GM18870 (cell line): ENCODE measurements around the gene SNAI3.

Experiments used
- ATAC-seq: cut with Tn5 transposase; IDR thresholded peaks from one replicate; pipeline ENCODE4 v1.9.1; 2021; ENCODE audit warnings: moderate library complexity; ENCODE audit not compliant: unreplicated experiment

SNAI3 gene

DNA sequence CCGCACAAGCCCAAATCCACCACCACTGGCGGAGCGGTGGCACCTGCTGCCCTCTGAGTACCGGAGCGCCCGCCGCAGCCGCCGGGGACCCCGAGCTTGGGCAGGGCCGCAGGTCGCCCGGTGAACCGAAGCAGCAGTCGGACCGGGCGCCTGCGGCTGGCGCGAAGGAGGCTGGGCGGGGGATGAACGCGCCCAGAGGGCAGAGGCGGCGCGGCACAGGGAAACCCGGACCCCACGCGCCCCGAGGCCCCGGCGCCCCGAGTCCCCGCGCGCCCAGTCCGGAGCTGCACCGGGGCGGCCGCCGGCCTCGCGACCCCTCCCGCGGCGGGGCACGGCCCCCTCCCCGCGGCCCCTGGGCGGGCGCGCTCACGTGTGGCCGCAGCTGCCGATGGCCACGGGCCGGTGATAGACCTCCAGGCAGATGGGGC lies 19.5 kb upstream of the SNAI3 start:
- no peak for ATAC-seq

DNA sequence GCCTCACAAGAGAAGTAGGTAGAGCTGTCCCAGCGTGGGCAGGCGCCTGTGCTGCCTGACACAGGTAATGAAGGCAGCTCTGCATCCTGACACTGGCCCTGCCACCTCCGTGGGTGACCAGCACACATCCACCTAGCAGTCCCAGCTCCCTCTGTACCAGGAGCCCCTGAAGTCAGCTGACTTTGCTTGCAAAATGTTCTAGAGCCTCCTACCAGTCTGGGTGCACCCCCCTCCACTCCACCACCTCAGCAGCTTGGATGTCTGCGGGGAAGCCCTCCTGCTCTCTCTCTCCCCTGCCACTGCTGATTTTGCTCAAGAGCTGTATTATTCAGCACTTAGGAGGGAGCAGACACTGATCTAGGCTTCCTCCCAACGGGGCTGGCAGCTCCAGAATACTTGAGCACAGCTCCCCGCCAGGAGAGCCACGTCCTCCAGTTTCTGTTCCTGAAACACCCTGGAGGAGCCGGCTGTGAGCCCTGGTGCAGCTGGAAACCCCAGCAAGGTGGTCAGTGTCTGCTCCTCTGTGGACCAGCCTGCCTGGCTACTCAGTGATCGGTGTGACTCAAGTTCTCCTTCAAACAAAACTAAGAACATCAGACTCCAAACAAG lies 18.9 kb upstream of the SNAI3 start:
- no peak for ATAC-seq

DNA sequence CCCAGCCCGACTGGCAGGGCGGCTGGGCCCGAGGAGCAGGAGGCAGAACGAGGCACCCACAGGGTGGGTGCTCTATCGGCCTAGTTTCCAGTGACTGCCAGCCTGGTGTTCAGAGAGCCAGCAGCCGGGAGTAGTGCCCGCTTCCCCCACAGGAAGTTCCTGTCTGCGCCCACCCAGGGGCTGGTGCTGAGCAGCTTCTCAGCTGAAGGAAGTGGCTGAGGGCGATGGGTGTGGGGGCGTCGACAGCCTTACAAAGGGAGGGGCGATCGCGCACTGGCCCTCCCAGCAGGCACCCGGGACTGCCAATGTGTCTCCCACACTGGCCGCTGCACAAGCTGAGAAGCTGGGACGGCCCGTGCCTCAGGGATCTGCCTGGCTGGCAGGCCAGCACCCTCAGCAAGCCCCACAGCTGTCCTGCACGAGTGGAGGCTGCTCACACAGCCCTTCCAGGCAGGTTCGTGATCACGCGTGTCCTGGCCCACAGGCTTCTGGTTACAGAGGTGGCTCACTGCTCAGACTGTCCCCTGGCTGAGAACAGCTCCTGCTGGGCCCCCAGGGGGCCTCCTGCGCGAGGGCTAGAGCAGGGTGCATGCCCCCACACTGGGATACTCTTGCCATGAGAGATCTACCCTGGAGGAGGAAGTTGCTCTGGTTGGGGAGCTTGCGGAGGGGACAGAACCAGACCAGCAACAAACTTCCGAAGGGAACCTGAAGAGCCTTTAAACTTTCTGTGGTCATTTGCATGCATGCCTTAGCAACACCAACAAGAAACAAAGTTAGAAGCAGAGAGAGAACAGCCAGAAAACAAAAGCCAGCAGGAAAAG lies 17.4 kb upstream of the SNAI3 start:
- no peak for ATAC-seq

DNA sequence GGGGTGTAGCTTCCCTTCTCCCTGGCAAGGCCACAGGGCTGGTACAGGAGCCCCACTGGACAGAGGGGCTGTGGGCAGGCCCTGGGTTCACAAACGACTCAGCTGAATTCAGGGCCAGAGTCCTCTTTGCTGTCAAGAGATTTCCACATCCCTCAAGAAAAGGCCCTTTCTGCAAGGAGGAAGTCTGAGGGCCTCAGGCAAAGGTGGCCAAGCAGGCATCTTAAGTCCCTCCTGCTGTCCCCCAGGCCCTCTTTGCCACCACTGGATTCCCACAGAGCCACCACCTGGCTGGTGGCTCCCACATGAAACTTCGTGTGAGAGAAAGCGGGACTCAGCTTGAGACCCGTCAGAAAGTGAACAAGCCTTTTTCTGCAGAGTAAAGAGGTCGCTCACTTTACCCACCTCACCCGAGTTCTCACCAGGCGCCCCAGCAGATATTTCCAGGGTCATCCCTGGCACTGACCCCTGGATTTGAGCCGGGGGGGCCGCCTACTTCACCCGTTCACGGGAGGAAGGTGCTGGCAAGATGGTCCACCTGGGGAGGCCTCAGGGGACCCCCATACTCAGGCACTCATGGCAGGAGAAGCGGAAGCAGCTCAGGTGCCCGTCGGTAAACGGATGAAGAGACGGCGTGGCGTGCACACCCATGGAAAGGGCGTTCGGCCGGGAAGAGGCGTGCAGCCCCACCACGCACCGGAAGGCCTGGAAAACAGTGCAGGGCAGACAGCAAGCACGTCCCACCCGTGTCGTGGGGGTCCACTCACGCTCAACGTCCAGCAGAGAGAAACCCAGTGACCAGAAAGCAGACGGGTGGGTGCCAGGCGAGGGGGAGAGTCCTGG lies 16.3 kb upstream of the SNAI3 start:
- no peak for ATAC-seq

DNA sequence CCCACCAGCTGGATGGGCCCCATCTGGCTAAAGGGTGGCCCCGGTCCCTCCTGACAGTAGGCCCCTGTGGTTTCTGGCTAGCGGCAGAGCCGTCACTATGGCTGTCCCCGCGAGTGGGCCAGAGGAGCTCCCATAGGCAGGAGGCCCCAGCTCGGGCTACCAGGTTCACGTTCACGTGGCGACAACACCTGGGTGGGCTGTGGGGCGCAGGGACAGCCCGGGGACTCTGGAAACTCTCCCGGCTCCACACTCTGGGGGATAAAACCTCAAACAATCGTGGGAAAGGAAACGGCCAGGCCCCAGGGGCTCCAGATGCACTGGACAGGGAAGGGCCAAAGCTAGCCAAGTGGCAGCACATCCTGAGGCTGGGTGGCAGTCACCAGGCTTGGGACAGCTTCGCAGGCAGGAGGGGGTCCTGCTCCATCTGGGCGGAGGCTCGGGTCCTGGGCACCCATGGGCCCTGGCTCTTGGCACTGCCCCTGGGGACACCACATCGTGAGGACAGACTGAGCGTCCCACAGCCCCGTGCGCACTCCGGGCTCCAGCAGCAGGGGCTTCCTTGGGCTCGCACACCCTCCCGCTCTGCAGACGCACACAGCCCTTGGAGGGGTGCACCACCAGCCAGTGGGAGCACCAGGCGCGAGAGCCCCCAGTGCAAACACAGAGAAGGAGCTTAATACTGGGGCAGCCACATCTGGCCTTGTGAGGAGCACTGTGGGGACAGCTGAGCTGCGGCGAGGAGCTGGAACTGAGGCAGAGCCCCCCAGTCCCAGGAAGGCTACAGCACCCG lies 15.5 kb upstream of the SNAI3 start:
- no peak for ATAC-seq

DNA sequence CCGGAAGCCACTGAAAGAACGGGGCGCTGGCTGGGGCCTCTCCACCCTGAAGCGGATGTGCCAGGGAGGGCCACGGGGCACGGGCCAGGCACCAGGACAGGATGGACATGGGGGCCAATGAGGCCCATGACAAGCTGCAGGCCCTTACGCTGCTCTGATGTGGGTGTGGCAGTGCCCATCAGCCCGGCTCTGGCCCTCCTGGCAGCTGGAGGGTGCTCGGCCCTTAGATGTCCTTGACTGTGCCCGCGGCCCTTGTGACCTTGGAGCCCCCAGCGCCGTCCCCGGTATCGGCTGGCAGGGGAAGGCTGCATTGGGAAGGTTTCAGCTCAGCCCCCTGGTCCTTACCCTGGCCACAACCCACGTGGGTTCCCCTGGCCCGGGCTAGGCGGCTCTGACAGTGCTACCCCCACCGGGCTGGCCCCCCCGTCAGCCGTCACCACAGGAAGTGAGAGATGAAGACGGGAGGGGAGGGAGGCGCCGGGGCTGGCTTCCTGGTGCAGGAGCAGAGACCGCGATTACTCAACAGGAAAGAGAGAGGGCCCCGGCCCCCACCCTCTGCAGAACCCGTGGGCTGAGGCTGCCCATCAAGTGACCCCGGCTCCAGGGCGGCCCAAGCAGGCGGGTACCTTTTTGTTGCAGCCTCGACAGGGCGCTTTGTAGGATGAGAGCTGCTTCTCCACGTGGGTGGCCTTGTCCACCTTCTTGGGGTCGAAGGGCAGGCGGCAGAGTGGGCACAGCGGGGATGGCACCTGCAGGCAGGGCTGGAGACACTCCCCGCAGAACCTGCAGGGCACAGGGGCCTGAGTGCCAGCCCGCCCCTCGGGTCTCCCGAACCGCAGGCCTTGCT lies 14.6 kb upstream of the SNAI3 start:
- ATAC-seq = no peak

DNA sequence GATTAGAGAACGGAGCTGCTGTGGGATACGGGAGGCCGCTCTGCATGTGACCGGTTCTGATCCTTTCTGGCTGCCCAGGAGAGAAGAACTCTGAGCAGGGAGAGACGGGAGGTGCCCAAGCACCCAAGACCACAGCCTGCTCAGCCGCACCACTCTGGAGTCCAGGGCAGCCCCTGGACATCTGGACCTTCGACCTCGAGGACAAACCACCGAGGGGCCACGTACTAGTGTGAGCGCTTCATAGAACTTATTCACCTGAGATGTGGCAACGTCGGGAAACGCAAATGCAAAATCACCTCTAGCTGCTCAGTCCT lies 14.0 kb upstream of the SNAI3 start:
- no peak for ATAC-seq

DNA sequence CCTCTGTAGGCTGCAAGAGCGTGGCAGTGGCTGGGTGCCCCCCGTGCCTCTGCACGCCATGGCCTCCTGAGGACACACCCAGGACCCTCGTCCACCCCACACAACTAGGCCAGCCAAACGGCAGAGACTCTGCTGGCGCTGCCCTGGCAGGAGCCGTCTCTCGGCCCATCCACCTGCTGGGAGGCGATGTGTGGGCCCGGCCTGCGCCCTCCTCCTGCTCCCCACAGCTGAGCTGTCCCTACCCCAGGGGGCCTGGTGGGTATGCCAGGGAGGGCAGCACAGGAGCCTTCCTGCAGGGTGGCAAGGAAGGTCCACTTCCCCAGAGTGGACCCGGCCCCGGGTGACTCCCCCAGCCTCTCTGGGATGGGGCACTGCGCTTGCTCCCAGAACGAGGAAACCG lies 12.9 kb upstream of the SNAI3 start:
- no peak for ATAC-seq

DNA sequence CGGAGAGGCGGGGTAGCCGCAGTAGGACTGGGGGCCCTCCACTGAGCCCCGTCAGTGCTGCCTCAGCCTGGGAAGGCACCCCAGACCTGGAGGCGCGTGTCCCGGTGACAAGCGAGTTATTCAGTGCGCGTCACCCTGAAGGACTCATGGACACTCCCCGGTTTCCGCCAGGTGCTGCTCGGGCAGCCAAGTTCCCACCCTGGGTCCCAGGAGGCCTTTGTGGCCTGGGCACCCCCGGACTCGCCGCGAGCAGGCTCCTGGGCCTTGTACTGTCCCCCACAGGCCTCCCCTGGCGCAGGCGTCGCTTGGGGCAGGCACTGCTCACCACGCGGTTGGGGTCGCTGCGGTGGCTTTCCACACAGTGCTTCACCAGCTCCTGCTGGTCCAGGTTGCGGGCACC lies 12.3 kb upstream of the SNAI3 start:
- no peak for ATAC-seq

DNA sequence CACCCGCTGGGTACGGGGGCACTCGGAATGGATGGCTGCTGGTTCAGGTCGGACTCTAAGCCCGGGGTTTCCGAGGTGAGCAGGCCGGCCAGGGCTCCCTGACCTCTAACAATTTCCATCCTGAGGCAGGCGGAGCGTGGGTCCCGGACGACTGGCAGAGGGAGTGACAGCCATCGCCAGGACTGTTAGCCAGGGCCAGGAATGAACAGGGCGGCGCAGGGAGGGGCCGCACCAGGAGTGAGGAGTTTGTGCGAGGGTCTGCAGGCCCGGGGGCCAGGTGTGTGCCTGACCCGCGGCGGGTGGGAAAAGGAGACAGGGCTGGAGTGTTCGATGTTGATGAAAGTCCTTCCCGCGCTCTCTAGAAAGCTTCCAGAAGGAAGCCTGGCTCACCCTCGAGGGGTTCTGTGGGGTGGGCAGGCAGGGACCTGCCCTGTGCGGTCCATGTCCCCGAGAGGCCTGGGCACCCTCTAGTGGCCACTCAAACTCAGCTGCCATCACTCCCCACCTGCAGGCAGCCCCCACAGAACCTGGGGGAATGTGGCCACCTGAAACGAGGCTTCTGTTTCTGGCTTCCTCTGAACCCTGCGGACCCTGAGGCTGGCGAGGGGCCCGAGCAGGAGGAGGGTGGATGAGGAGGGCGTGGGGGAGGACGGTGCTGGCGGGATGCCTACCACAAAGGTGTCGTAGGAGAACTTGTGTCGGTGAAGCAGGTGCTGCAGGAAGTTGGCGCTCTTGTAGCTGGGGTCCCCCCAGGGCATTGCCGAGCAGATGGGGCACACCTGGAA lies 11.7 kb upstream of the SNAI3 start:
- ATAC-seq = no peak

DNA sequence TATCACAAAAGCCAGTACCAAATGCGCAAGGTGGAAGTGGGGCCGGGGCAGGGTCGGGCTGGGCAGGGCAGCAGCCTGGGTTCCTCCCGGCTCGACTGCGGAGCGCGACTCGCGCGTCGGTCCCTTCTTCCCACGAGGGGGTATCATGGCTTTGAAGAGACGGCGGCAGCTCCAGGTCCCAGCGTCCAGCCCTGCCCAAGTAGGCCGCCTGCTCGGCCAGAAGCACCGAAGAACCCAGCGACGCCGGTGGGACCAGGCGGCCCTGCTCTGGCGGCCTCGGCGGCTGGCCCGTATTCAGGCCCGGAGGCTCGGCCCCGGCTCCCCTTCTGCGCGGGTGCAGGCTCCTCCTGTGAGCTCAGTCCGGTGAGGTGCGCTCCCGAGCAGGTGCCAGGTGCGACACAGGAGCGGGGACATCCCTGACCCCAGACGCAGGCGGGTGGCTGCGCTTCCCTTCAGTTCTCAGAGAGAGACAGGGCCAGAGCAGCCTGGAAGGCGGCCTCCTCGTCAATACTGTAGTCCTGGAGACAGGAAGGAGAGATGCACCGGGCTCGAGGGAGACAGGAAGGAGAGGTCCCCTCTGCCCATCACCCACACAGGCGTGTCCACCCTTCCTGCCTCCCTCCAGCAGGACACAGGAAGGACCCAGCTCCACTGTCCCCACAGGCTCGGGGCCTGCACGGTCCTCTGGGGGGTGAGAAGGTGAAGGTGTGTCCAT lies 11.0 kb upstream of the SNAI3 start:
- no peak for ATAC-seq

DNA sequence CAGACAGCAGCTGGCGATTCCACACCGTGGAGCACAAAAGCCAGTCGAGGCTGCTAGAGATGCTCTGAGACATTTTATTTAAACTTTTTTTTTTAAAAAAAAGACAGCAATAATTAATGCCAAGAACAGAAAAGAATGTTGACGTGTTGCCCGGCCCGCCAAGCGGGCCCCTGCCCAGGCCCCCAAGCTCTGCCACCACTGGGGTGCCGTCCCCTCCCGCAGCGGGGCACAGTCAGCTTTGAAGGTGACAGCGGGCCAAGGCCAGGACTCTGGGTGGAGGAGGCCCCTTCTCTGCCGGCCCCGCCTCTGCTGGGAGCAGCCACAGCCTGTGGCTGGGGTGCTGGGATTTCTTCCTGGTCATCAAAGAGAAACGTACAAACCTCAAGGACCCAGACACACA lies 10.1 kb upstream of the SNAI3 start:
- no peak for ATAC-seq

DNA sequence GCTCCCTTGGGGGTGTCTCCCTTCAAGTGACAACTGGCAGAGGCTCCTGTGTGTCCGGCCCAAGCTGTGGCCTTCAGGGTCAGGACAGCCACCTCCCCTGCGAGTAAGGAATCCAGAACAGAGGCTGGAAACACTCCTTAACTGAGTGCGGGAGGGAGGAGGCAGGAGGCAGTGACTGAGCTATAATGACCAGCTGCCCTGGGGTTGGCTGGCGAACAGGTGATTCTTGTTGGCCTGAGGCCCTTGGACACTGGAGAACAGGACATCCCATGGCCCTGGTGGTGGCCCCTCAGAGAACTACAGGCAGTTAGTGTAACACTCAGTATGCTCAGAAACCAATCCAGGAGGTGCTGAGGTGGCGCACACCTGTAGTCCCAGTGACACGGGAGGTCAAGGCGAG lies 9.4 kb upstream of the SNAI3 start:
- ATAC-seq = no peak

DNA sequence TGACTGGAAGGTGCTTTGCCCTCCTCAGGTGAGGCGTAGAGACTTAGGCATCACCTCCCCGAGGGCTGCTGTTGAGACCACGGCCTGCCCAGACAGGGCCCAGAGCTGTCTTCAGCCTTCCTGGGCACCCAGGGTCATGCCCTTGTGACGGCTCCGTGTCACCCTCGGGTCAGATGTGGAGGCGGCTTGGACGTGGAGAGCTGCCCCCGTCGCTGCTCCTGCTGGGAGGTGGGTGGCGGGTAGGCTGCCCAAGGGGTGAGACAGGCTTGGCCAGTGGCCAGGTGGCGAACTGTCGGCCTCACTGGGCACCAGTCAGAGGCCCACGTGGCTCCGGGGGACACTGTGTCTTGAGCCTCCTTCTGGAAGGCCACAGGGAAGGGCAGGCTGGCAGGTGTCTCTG lies 8.9 kb upstream of the SNAI3 start:
- ATAC-seq = no peak

DNA sequence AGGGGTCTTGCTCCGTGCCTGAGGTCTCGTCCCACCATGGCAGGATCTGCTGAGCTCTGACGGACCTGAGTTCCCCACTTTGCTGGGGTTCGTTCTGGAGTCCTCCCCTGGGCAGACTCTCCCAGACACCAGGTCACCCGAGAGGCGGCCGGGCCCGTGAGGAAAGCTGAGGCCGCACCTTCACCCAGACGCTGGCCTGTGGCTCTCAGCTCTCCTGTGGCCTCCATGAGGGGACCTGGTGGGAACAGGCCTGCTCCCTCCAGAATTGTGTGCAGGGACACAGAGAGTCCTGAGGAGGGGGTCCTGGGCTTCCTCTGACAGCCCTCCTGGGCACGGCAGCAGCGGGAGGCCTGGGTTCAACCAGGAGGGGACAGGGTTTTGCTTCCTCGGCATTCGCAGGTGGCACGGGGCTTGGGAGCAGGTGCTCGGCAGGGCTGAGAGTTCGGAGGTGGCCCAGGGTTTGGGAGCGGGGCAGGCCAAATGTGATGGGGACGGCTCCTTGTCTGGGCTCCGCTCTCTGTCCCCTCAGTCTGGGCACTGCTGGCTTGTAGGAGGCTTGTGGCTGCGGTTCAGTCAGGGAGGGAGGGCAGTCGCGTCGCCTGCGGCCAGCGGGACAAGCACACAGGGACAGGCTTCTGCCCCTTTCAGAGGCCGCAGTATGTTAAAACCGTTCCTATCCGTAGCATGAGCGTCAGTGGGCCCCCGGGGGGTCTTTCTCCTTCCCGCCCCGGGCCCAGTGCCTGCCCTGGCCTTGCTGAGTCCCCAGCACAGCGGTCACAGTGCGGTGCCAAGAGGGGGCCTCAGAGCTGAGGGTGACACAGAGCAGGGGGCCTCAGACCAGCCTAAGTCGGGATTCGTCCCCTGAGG lies 8.1 kb upstream of the SNAI3 start:
- no peak for ATAC-seq

DNA sequence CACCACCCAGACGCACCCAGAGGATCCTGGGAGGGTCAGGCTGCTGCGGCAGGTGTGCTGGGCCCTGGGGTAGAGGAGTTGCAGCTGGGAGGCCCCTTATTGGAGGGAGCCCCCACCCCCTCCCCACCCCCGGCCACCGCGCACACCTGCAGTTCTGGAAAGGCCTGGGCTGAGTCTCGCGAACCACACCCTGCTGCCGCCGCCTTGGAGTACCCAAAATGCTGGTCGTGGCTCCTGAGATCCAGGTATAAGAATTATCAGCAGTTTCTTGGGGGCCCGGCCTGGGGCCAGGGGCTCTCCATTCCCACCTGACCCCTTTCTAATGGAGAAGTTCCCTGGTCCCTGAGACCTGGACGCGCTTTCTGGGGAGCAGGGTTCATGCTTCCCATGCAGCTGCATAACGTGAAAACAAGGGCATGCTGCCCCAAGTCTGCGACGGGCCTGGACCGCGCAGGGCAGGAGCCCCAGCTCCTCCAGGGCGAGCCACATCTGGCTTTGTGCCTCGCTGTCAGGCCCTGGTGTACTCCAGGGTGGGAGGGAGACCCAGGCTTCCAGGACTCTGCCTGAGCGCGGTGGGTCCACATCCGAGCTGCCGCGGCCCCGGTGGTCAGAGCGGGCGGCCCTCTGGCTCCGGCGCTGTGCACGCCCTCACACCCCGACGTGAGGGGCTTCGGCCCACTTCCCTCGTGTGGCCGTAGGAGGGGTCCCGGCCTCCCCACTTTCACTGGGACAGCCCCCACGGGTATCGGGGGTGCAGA lies 7.3 kb upstream of the SNAI3 start:
- ATAC-seq = no peak

DNA sequence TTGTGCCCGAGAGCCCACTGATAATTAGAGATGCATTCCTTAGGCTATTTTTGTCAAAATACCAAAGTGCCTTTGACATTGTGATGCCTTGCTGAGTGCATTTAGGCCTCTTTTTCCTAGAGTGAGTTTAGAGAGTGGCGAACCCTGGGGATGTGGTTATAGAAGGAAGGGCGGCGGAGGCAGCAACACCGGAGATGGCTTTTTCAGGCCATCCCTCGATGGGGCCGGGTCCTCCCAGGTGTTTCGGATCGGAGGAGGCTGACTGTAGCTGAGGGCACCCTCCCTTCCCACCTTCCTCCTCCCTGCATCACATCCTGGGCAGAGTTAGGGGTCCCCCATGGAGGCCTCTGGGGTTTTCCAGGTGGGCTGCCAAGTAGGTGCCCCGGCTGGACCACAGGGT lies 6.6 kb upstream of the SNAI3 start:
- no peak for ATAC-seq
